Large intestine (tissue), 3 donors: ENCODE data around the gene COL12A1. TPM values are rescaled to one million over a fixed set of nuclear protein-coding genes. Genes with fewer than 3 reads are reported as not detected.

Source experiments
- DNase-seq, 2 donors: peaks; one replicate each; pipeline versions ENCODE4 v3.0.0 to v3.0.0-alpha.2; 2013
- H3K27ac ChIP-seq: one replicate; pipeline ENCODE4 v1.5.1; 2013; ENCODE audit warnings: low read length
- H3K27me3 ChIP-seq: 2 replicates; pipeline ENCODE4 v1.6.1; 2013; ENCODE audit warnings: low read length; ENCODE audit not compliant: control insufficient read depth, insufficient read depth
- H3K36me3 ChIP-seq: 2 replicates; pipeline ENCODE4 v1.6.1; 2013; ENCODE audit warnings: low read length; ENCODE audit not compliant: control insufficient read depth, insufficient read depth
- H3K4me1 ChIP-seq: one replicate; pipeline ENCODE4 v1.6.1; 2013; ENCODE audit warnings: low read length; ENCODE audit not compliant: control insufficient read depth, insufficient read depth
- H3K4me3 ChIP-seq: one replicate; pipeline ENCODE4 v1.5.1; 2013; ENCODE audit warnings: low read length
- H3K9me3 ChIP-seq: one replicate; pipeline ENCODE4 v1.6.1; 2013; ENCODE audit warnings: mild to moderate bottlenecking, low read depth, low read length, moderate library complexity; ENCODE audit not compliant: control insufficient read depth
- WGBS: methylation state at CpG from one replicate; pipeline ENCODE4 v1.1.5; 2013; ENCODE audit warnings: low lambda C conversion rate; ENCODE audit not compliant: insufficient coverage; 5-methylcytosine and 5-hydroxymethylcytosine counted together
- polyA plus RNA-seq: library from polyadenylated mRNA; unstranded; fragments of 120-200 nt; gene quantifications from one replicate; pipeline ENCODE4 v1.2.1, GENCODE V29; 2013

The COL12A1 gene
- polyA plus RNA-seq, 1 donor: 90.9 TPM

GRCh38 chr6:75089151-75089897 is 116.5 kb downstream of the COL12A1 start:
- no peak for DNase-seq
- WGBS: 100% methylated on average over 1 of the region's 2 CpGs
- Histone ChIP-seq H3K36me3 (peaks cover 16% of the 10 kb centered on the region), H3K4me1 (peaks cover 22% of the 10 kb centered on the region), H3K9me3 (no peaks in the 10 kb centered on the region), H3K27ac (peak overlapping the region; percentile 65), H3K27me3 (no peaks in the 10 kb centered on the region), H3K4me3 (no peak overlapping the region)

- H3K9me3 ChIP-seq: no peaks in the 10 kb centered on the region
- WGBS: 82% methylated on average over 2 of the region's 13 CpGs
- H3K27me3 ChIP-seq: no peaks in the 10 kb centered on the region
- DNase-seq: no peak
- H3K4me3 ChIP-seq: peak overlapping the region; percentile 55
- peaks cover 21% of the 10 kb centered on the region for H3K4me1 ChIP-seq
- H3K27ac ChIP-seq: no peak overlapping the region
- peaks cover 13% of the 10 kb centered on the region for H3K36me3 ChIP-seq
Measured at GRCh38 chr6:75085931-75086635, 119.8 kb downstream of the COL12A1 start.

- no peaks in the 10 kb centered on the region for H3K27me3 ChIP-seq
- peak; percentile 83 to 91 for DNase-seq
- peaks cover 12% of the 10 kb centered on the region for H3K36me3 ChIP-seq
- peaks cover 12% of the 10 kb centered on the region for H3K4me1 ChIP-seq
- H3K4me3 ChIP-seq: peak overlapping the region; percentile 55
- peak overlapping the region; percentile 67 for H3K27ac ChIP-seq
- WGBS: no CpG with 5 or more reads among the region's 33 CpGs
- H3K9me3 ChIP-seq: no peaks in the 10 kb centered on the region
Measured at GRCh38 chr6:75084872-75085381, 120.9 kb downstream of the COL12A1 start.

GRCh38 chr6:75084018-75084417 is 121.8 kb downstream of the COL12A1 start:
- Histone ChIP-seq H3K4me1 (peaks cover 7% of the 10 kb centered on the region), H3K27ac (no peak overlapping the region), H3K9me3 (no peaks in the 10 kb centered on the region), H3K27me3 (no peaks in the 10 kb centered on the region), H3K4me3 (no peak overlapping the region), H3K36me3 (peaks cover 8% of the 10 kb centered on the region)
- WGBS: 82% methylated on average over 3 of the region's 4 CpGs
- DNase-seq: no peak

GRCh38 chr6:75081921-75082320 is 123.9 kb downstream of the COL12A1 start:
- Histone ChIP-seq H3K4me1 (peaks cover 7% of the 10 kb centered on the region), H3K36me3 (no peaks in the 10 kb centered on the region), H3K27me3 (no peaks in the 10 kb centered on the region), H3K27ac (no peak overlapping the region), H3K4me3 (no peak overlapping the region), H3K9me3 (no peaks in the 10 kb centered on the region)
- no peak for DNase-seq

- peaks cover 7% of the 10 kb centered on the region for H3K4me1 ChIP-seq
- 90% methylated on average over 1 of the region's 2 CpGs for WGBS
- H3K36me3 ChIP-seq: no peaks in the 10 kb centered on the region
- no peak for DNase-seq
- H3K9me3 ChIP-seq: no peaks in the 10 kb centered on the region
- H3K4me3 ChIP-seq: no peak overlapping the region
- no peaks in the 10 kb centered on the region for H3K27me3 ChIP-seq
- H3K27ac ChIP-seq: no peak overlapping the region
Measured at GRCh38 chr6:75081047-75081446, 124.8 kb downstream of the COL12A1 start.

- no peaks in the 10 kb centered on the region for H3K27me3 ChIP-seq
- no peaks in the 10 kb centered on the region for H3K36me3 ChIP-seq
- no peak overlapping the region for H3K4me3 ChIP-seq
- no peaks in the 10 kb centered on the region for H3K9me3 ChIP-seq
- no peak for DNase-seq
- H3K4me1 ChIP-seq: peaks cover 4% of the 10 kb centered on the region
- no CpG with 5 or more reads among the region's 2 CpGs for WGBS
- H3K27ac ChIP-seq: no peak overlapping the region
Measured at GRCh38 chr6:75079589-75079988, 126.3 kb downstream of the COL12A1 start.

GRCh38 chr6:75077701-75078100 is 128.2 kb downstream of the COL12A1 start:
- H3K36me3 ChIP-seq: no peaks in the 10 kb centered on the region
- H3K4me1 ChIP-seq: no peaks in the 10 kb centered on the region
- DNase-seq: no peak
- no peaks in the 10 kb centered on the region for H3K9me3 ChIP-seq
- H3K27ac ChIP-seq: no peak overlapping the region
- no peak overlapping the region for H3K4me3 ChIP-seq
- 100% methylated on average over 1 of the region's 2 CpGs for WGBS
- no peaks in the 10 kb centered on the region for H3K27me3 ChIP-seq

GRCh38 chr6:75076009-75076408 is 129.8 kb downstream of the COL12A1 start:
- Histone ChIP-seq H3K27me3 (no peaks in the 10 kb centered on the region), H3K27ac (no peak overlapping the region), H3K36me3 (no peaks in the 10 kb centered on the region), H3K4me3 (no peak overlapping the region), H3K9me3 (no peaks in the 10 kb centered on the region), H3K4me1 (no peaks in the 10 kb centered on the region)
- DNase-seq: no peak
- 83% methylated on average over 1 of the region's 5 CpGs for WGBS

- Histone ChIP-seq H3K9me3 (no peaks in the 10 kb centered on the region), H3K4me3 (no peak overlapping the region), H3K4me1 (no peaks in the 10 kb centered on the region), H3K27ac (no peak overlapping the region), H3K36me3 (no peaks in the 10 kb centered on the region), H3K27me3 (no peaks in the 10 kb centered on the region)
- WGBS: 100% methylated on average over 1 of the region's 1 CpG
- no peak for DNase-seq
Measured at GRCh38 chr6:75070244-75070643, 135.6 kb downstream of the COL12A1 start.
